AG09309 (cell line): ENCODE data around the gene PTPN9.

Source experiments
- DNase-seq: peaks from one replicate; pipeline ENCODE4 v3.0.0-alpha.2; 2010; ENCODE audit warnings: low read depth
- H3K4me3 ChIP-seq: 2 replicates; pipeline ENCODE4 v1.5.1; 2011; ENCODE audit warnings: mild to moderate bottlenecking, low read depth, low read length, moderate library complexity; ENCODE audit not compliant: control insufficient read depth
- TF ChIP-seq, protein P1 (sequence below): IDR thresholded peaks from 2 replicates; pipeline ENCODE4 v1.5.1; 2011; ENCODE audit warnings: mild to moderate bottlenecking, low read depth, low read length, inconsistent platforms; ENCODE audit not compliant: insufficient read depth, control insufficient read depth; ENCODE audit errors: missing control alignments

PTPN9 gene

GRCh38 chr15:75460646-75461045 lies 118.5 kb downstream of the PTPN9 start:
- TF ChIP-seq, protein P1, sequence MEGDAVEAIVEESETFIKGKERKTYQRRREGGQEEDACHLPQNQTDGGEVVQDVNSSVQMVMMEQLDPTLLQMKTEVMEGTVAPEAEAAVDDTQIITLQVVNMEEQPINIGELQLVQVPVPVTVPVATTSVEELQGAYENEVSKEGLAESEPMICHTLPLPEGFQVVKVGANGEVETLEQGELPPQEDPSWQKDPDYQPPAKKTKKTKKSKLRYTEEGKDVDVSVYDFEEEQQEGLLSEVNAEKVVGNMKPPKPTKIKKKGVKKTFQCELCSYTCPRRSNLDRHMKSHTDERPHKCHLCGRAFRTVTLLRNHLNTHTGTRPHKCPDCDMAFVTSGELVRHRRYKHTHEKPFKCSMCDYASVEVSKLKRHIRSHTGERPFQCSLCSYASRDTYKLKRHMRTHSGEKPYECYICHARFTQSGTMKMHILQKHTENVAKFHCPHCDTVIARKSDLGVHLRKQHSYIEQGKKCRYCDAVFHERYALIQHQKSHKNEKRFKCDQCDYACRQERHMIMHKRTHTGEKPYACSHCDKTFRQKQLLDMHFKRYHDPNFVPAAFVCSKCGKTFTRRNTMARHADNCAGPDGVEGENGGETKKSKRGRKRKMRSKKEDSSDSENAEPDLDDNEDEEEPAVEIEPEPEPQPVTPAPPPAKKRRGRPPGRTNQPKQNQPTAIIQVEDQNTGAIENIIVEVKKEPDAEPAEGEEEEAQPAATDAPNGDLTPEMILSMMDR, result no peak
- no peak overlapping the region for H3K4me3 ChIP-seq

GRCh38 chr15:75459581-75459980 lies 119.5 kb downstream of the PTPN9 start:
- H3K4me3 ChIP-seq, result no peak overlapping the region
- TF ChIP-seq, protein P1, result no peak
- DNase-seq, result no peak

More at GRCh38 chr15:75460646-75461045, 118.5 kb downstream of the PTPN9 start:
- no peak for DNase-seq

DNA sequence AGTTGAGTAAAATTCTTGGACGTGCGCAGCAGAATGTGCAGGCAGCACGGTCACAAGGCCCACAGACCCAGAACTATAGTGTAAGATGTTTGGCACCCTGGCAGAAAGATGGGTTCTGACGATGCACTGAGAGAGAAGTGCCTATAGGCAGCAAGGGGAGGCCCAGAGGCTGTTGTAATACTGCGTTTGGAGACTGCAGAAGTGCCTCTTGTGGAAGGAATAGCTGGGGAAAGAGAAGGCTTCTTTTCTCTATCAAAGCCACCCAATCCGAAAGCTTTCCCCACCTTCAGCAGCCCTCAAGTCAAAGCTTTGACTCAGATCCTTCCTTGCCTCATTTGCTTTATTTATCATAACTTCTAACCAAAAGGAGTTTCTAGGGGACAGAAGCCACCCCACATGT lies 122.4 kb downstream of the PTPN9 start:
- no peak for DNase-seq
- TF ChIP-seq, protein P1, result no peak
- peak overlapping the region; percentile 67 for H3K4me3 ChIP-seq

DNA sequence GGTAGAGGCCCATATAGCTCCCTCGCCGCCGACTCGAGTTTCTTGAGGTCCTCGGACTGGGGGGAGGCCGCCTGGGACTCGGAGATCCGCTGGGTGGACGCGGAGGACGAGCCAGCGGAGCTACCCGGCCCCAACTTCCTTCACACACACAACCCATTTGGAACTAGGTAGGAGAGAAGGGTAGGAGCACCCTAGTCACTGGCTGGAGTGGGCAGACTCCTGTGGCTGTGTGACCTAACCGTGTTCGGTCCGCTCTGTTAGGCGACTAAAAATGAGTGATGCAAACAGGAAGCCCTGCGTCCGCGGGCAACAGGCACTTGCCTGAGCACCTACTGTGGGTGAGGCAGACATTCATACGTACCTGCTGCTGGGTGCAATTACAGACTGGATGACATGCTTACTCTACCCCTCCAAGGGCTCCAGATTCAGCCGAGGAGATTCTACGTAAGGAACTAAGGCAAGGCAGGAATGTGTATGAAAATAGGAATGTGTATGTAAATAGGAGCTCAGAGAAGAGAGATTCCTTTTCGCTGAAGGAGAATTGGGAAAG lies 123.1 kb downstream of the PTPN9 start:
- no peak for DNase-seq
- TF ChIP-seq, protein P1, result no peak

GRCh38 chr15:75455424-75455981 lies 123.6 kb downstream of the PTPN9 start:
- DNase-seq, result no peak
- TF ChIP-seq, protein P1, result no peak
- peak overlapping the region; percentile 67 for H3K4me3 ChIP-seq

More for the DNA sequence above, 123.1 kb downstream of the PTPN9 start:
- H3K4me3 ChIP-seq, result peak overlapping the region; percentile 67

DNA sequence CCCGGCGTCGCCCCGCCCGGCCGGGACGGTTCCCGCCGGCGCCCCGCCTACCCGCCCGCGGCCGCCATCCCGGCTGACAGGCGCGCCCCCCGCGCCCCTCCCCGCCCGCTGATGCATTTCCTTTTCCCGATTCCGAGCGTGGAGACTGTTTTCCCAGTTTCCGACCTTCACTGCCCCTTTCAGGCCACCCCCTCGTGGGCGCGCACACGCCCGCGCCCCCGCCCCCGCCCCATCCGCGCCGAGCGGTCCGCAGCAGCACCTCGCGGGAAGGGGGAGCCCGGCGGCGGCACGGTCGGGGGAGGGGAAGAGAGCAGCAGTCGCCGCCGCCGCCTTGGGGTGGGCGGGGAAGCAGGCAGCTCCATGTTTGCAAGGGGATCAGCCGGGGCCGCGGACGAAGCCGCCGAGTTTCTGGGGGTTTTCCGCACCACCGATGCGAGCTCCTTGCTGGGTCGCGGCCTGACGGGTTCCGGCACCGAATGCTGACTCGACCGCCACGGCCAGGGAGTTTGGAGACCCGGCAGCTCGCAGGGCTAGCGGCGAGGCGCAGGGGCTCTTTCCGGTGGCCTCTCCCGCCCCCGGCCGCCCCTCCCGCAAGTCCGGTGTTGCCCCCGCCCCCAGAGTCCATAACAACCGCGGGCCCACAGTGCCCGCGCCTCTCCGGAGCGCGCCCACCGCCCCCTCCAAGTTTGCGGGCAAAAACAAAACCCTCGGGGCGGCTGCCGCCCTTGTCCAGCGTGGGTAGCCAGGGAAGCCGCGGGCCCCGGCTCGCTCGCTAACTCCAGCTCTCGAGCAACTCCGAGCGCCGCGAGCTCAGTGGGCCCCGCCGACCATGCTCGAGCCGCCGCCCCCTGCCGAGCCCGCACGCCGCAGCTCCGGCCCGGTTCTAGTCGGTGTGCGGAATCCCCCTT lies 124.4 kb downstream of the PTPN9 start:
- DNase-seq, result no peak
- TF ChIP-seq, protein P1, result no peak

More for the DNA sequence above, 124.4 kb downstream of the PTPN9 start:
- H3K4me3 ChIP-seq, result peak overlapping the region; percentile 67
